ENCODE results near the gene PTGES2. TPM values are rescaled to one million over a fixed set of nuclear protein-coding genes. Genes with fewer than 3 reads are reported as not detected.
A peak's percentile ranks its signal among the peaks of the same experiment; 100 is the strongest.

Gene PTGES2
- total RNA-seq, 4 donors from 2014 or later, result 58.0 to 72.7 (median 60.5) TPM

DNA sequence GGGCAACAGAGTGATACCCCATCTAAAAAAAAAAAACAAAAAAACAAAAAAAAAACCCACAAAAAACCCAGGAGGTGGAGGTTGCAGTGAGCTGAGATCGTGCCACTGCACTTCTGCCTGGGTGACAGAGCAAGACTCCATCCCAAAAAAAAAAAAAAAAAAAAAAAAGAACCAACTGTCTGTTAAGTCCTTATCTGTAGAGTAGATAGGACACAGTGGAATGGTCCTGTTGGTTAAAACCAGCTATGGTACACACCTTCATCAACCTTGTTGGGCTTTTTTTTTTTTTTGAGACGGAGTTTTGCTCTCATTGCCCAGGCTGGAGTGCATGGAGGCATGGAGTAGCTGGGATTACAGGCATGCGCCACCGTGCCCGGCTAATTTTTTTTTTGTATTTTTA is 47.3 kb downstream of the PTGES2 start:
- no peaks in the 10 kb centered on the region for H3K9me3 ChIP-seq
- peak overlapping the region in 3 of 4 donors; percentile 68 to 77 (median 73) for H3K27ac ChIP-seq (replicated peaks in 1 of 4)
- H3K36me3 ChIP-seq, result no peaks in the 10 kb centered on the region
- H3K4me3 ChIP-seq, result no peak overlapping the region
- no peaks in the 10 kb centered on the region for H3K27me3 ChIP-seq
- H3K4me1 ChIP-seq, result peaks cover 41 to 74% (median 64%) of the 10 kb centered on the region in 4 donors
- TF ChIP-seq POLR2A (IDR thresholded peaks at IDR 0.05; ENCODE audit: low read depth), result no peak
- TF ChIP-seq POLR2AphosphoS5 (IDR thresholded peaks at IDR 0.05), result no peak
- no peak for TF ChIP-seq CTCF (IDR thresholded peaks at IDR 0.05)
- TF ChIP-seq EP300 (IDR thresholded peaks at IDR 0.05), result no peak
- no peak for DNase-seq (ENCODE audit: extremely low spot score)
- WGBS, result 93% methylated on average over 5 of the region's 5 CpGs
- intact Hi-C loops (cut with DNase I), result no loop called here

GRCh38 chr9:128078504-128079434 is 48.8 kb downstream of the PTGES2 start:
- Histone ChIP-seq H3K27ac (replicated peaks in 1 of 4) (peak overlapping the region; percentile 14 to 31 (median 24)), H3K9me3 (no peaks in the 10 kb centered on the region), H3K4me1 (peaks cover 52 to 83% (median 74%) of the 10 kb centered on the region in 4 donors), H3K4me3 (no peak overlapping the region), H3K36me3 (no peaks in the 10 kb centered on the region), H3K27me3 (no peaks in the 10 kb centered on the region)
- DNase-seq (ENCODE audit: extremely low spot score), result no peak
- TF ChIP-seq POLR2AphosphoS5 (IDR thresholded peaks at IDR 0.05) (no peak), EP300 (IDR thresholded peaks at IDR 0.05) (no peak), POLR2A (IDR thresholded peaks at IDR 0.05; ENCODE audit: low read depth) (no peak), CTCF (IDR thresholded peaks at IDR 0.05) (no peak)
- 78% methylated on average over 11 of the region's 11 CpGs for WGBS
- intact Hi-C loops (cut with DNase I), result no loop called here

DNA sequence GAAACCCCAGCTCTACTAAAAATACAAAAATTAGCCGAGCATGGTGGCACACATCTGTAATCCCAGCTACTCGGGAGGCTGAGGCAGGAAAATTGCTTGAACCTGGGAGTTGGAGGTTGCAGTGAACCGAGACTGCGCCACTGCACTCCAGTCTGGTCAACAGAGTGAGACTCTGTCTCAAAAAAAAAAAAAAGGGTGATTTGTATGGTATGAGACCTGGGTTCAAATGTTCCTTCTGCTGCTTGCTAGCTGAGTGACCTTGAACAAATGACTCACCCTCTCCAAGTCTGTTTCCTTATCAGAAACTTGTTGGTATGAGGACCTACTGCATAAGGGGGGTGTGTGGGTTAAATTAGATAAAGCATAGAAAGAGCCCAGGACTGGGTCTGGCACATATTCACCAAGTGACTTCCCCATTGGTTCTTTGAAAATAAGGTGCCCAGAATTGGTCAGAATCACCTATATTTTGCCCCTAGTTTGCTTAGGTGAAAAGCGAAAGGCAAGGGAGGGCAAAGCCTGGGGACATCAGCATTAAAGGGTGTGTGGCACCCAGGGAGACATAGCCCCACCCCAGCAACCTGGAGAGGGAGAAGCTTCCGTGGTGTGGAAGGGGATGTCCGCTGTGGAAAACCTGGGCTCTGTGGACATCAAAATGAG is 49.6 kb downstream of the PTGES2 start:
- peaks cover 59 to 89% (median 80%) of the 10 kb centered on the region in 4 donors for H3K4me1 ChIP-seq
- H3K27ac ChIP-seq (replicated peaks in 1 of 4), result peak overlapping the region; percentile 14 to 31 (median 24)
- 94% methylated on average over 7 of the region's 7 CpGs for WGBS
- no peaks in the 10 kb centered on the region for H3K9me3 ChIP-seq
- no peak for TF ChIP-seq CTCF (IDR thresholded peaks at IDR 0.05)
- no peak for TF ChIP-seq POLR2A (IDR thresholded peaks at IDR 0.05; ENCODE audit: low read depth)
- no peak for TF ChIP-seq EP300 (IDR thresholded peaks at IDR 0.05)
- no peak for TF ChIP-seq POLR2AphosphoS5 (IDR thresholded peaks at IDR 0.05)
- no peak overlapping the region for H3K4me3 ChIP-seq
- intact Hi-C loops (cut with DNase I), result no loop called here
- no peaks in the 10 kb centered on the region for H3K27me3 ChIP-seq
- no peaks in the 10 kb centered on the region for H3K36me3 ChIP-seq
- no peak for DNase-seq (ENCODE audit: extremely low spot score)

- TF ChIP-seq POLR2A (IDR thresholded peaks at IDR 0.05; ENCODE audit: low read depth) (no peak), EP300 (IDR thresholded peaks at IDR 0.05) (no peak), CTCF (IDR thresholded peaks at IDR 0.05) (no peak), POLR2AphosphoS5 (IDR thresholded peaks at IDR 0.05) (no peak)
- H3K4me3 ChIP-seq, result no peak overlapping the region
- no peak for DNase-seq (ENCODE audit: extremely low spot score)
- peaks cover 57 to 88% (median 78%) of the 10 kb centered on the region in 4 donors for H3K4me1 ChIP-seq
- H3K36me3 ChIP-seq, result no peaks in the 10 kb centered on the region
- peak overlapping the region; percentile 97 to 99 (median 98) for H3K27ac ChIP-seq (replicated peaks in 1 of 4)
- intact Hi-C loops (cut with DNase I), result no loop called here
- no peaks in the 10 kb centered on the region for H3K27me3 ChIP-seq
- WGBS, result 76% methylated on average over 7 of the region's 7 CpGs
- no peaks in the 10 kb centered on the region for H3K9me3 ChIP-seq
These were observed 54.2 kb downstream of the PTGES2 start for GRCh38 chr9:128073253-128073886.
